Stimulated activated CD4-positive, alpha-beta T cell treated with anti-CD3 and anti-CD28 coated beads, TNF-alpha, amount 100 ng/mL, for 48 hours (primary cell): Measurements from ENCODE around the gene CYP51A1.
A peak's percentile ranks its signal among the peaks of the same experiment; 100 is the strongest.
"Not testable (repeated sequence)": the region's sequence is repeated elsewhere in the genome, so short reads cannot be mapped to it uniquely, and the experiment has no call there.

Experiments used
- DNase-seq, 3 donors: peaks; one replicate each; pipeline ENCODE4 v3.0.0-alpha.2; 2020; ENCODE audit warnings: low read depth in 3 of 3

Gene CYP51A1

GRCh38 chr7:92134271-92135051 lies at the start of gene CYP51A1:
CYP51A1 (minus strand) TSS chr7:92134477; CDS start chr7:92134364, 113 bp downstream.
- DNase-seq, result peak; percentile 84 to 86 (median 84)

- peak; percentile 82 to 84 (median 83) for DNase-seq
Observed at GRCh38 chr7:92178928-92179924, 44.9 kb upstream of the CYP51A1 start, which contains the start of gene LRRD1. LRRD1 (minus strand) TSS chr7:92179142; CDS start chr7:92165202, 13,940 bp downstream.

DNA sequence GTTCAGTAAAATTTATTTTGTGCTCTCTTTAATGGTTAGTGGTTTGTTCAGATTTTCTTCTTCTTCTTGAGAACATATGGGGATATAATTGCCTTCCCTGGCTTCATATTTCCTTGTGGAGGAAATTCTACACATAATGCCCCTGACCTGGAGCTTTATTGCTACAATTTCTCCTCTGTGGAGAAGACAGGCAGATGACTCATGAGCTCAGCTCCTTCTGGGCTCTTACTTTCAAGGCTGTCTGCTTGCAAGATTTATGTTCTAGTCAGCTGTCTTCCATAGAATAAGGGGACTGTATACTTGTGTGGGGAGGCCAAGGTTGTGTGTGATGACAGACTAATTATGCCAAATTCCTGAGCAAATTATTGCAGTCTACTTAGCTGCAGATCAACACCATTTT lies 43.1 kb upstream of the CYP51A1 start:
- no peak for DNase-seq

DNA sequence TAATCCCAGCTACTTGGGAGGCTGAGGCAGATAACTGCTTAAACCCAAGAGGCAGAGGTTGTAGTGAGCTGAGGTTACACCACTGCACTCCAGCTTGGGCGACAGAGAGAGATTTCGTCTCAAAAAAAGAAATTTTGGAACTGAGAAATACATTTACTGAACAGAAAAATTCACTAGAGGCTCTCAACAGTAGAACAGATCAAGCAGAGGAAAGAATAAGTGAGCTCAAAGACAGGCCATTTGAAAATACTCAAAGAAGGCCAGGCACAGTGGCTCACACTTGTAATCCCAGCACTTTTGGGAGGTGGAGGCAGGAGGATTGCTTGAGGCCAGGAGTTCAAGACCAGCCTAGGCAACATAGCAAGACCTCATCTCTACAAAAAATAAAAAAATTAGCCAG lies 35.3 kb upstream of the CYP51A1 start:
- DNase-seq, result not testable (repeated sequence)

GRCh38 chr7:92161271-92161670 lies 27.0 kb upstream of the CYP51A1 start:
- DNase-seq, result no peak

DNA sequence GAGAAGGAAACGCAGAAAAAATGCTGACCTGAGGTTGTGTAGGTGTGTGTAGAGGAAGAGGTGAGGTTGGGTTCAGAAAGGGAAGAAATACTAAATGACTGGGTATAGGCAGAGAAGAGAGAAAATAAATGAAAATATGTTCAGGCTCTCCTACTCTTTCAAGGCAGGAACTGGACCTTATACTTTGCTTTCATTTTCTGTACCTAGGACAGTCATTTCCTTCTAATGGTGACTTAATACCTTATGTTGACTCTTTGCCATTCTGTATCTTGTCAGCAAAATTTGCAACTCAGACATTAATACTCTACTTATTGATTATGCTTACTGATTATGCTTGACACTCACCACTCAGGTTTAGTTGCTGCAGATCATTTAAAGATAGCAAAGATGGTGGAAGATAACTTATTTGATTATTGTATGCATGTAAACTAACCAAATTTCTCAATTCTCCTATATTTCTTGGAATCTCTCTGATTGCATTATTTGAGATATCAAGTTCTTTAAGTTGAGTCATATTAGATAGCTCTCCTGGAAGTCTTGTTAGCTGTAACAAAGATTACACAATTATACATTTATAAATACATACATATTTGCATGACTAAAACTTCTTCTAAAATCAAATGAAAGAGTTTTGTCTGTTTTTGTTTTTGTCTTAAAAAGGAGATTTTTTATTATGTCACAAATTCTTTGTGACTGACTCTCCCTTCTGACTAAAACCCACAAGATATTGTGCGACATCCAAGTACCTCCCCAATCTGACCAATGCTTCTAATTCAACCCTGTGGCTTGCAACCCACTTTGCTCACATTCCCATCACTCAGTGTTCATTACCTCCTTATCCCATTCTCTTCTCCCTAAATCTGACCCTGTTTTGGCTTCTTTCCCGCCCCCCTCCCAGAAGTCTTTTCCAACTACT lies 24.6 kb upstream of the CYP51A1 start:
- DNase-seq, result no peak

- no peak for DNase-seq
Observed at GRCh38 chr7:92156990-92157389, 22.7 kb upstream of the CYP51A1 start.

- no peak for DNase-seq
Observed at GRCh38 chr7:92155108-92155739, 20.9 kb upstream of the CYP51A1 start.

DNA sequence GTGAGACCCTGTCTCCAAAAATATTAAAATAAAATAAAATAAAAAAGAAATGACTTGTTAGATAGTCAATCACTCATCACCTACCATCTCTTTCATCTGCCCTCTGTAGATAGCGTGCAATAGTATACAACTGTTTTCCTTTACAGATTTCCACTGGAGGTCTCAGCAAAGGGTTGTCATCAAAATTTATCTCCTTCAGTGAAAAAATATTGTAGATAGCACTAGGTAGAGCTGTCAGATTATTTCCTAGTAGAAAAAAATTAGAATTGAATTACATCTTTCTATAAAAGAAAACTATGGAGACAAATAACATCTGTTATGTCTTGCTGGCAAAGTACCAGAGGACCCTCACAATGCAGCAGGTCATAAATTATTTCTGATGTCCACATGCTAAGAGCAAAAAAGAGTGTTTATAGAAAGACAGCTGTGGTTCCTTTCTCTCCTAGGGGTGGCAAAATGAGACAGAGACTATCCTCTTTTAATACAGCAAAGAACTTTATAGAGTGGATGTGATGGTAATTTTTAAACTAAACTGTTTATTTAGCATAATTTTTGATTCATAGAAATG lies 16.3 kb upstream of the CYP51A1 start:
- no peak for DNase-seq

DNA sequence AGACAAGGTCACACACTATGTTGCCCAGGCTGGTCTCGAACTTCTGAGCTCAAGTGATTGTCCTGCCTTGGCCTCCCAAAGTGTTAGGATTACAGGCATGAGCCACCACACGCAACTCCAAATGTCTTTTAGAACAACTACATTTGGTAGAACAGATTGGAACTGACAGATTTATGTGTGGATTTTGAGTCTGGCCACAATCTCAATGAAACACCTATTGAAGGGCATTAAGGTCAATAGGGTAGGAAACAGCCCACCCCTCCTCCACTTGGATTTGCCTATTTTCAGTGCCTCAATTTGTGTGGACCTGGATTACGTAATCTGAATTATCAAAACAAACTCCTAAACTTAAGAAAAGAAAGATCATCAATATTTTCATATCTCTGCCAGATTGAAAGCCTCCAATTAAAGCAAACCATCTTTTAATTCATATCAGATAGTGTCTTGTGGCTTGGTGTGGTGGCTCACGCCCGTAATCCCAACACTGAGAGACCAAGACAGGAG lies 15.5 kb upstream of the CYP51A1 start:
- no peak for DNase-seq

DNA sequence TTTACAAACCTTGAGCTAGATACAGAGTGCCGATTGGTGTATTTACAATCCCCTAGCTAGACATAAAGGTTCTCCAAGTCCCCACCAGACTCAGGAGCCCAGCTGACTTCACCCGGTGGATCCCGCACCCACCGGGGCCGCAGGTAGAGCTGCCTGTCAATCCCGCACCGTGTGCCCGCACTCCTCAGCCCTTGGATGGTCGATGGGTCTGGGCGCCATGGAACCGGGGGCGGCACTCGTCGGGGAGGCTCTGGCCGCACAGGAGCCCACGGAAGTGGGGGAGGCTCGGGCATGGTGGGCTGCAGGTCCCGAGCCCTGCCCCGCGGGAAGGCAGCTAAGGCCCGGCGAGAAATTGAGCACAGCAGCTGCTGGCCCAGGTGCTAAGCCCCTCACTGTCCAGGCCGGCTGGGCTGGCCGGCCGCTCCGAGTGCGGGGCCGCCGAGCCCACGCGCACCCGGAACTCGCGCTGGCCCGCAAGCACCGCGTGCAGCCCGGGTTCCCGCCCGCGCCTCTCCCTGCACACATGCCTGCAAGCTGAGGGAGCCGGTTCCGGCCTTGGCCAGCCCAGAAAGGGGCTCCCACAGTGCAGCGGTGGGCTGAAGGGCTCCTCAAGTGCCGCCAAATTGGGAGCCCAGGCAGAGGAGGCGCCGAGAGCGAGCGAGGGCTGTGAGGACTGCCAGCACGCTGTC lies 9.1 kb upstream of the CYP51A1 start:
- not testable (repeated sequence) for DNase-seq

- not testable (repeated sequence) for DNase-seq
Observed at GRCh38 chr7:92142791-92143190, 8.5 kb upstream of the CYP51A1 start.

GRCh38 chr7:92141161-92141560 lies 6.9 kb upstream of the CYP51A1 start:
- DNase-seq, result no peak

DNA sequence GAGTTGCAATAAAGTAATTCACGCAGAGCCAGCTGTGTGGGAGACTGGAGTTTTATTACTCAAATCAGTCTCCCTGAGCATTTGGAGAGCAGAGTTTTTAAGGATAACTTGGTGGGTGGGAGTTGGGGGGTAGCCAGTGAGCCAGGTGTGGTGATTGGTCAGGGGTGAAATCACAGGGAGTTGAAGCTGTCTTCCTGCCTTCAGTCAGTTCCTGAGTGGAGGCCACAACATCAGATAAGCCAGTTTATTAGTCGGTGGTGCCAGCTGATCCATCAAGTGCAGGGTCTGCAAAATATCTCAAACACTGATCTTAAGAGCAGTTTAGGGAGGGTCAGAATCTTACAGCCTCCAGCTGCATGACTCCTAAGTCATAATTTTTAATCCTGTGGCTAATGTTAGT lies 3.3 kb upstream of the CYP51A1 start:
- DNase-seq, result no peak

DNA sequence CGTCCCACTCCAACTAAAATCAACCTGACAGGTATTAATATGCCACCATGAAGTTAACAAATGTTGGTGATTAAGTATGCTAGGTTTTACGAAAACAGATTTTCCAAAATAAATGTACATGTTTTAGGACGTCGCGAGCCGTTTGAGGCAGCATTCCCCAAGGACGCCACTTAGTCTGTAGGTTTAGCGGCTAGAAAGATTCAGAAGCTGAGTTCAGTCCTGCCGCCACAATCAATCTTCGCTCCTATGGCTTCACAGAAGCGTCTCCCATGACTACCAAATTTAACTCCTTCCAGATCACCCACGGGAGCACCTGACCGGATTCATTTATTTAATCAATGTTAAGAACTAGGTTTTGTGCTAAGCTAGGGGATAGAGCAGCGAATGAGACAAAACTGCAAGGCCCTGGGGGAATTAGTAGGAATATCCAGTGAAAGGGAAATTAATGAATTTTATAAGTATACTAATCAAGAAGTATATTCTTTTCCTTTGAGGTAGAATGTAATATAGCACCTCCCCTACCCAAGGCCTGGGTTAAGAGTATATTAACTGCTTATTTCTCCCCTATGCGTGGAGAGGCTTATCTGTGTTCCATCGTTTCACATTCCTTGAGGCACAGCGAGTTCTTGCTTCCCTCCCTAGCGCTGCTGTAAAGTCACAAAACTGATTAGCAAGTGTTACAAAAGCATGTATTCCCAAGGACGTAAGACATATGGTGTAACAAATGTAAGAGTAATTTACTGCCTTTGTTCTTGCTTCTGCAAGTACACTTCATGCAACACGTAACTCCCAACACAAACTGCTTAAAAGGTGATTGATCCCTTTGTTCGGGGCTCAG lies 994 bp upstream of the CYP51A1 start:
- DNase-seq, result peak in 1 of 3 donors; percentile 10

GRCh38 chr7:92133737-92134270 lies 473 bp downstream of the CYP51A1 start:
- DNase-seq, result peak; percentile 25 to 36 (median 26)

GRCh38 chr7:92133133-92133736 lies 1.0 kb downstream of the CYP51A1 start:
- no peak for DNase-seq

GRCh38 chr7:92131764-92132330 lies 2.4 kb downstream of the CYP51A1 start:
- no peak for DNase-seq
